AG04450 (cell line): ENCODE measurements around the gene HCRT. TPM values are rescaled to one million over a fixed set of nuclear protein-coding genes. Genes with fewer than 3 reads are reported as not detected.
"Not testable (repeated sequence)": the region's sequence is repeated elsewhere in the genome, so short reads cannot be mapped to it uniquely, and the experiment has no call there.

Experiments used
- CTCF ChIA-PET: fragments of 300-600, 350-600 bp; formaldehyde crosslinking; extraction: SDS; loops from one replicate; lab custom pipeline; 2022; ENCODE audit warnings: antibody characterized with exemption, inconsistent platforms; lab: Charles Lee
- POLR2A ChIA-PET: fragments of 350-600 bp; formaldehyde crosslinking; extraction: SDS; loops from one replicate; lab custom pipeline; 2021; ENCODE audit warnings: antibody characterized with exemption, inconsistent platforms; lab: Yijun Ruan, JAX
- DNase-seq: peaks from one replicate; pipeline ENCODE4 v3.0.0-alpha.2; 2011; ENCODE audit warnings: low read depth, low spot score
- H3K27ac ChIP-seq: one replicate; pipeline ENCODE4 v1.5.1; 2012; ENCODE audit warnings: low read depth, low read length, control low read depth
- H3K27me3 ChIP-seq: one replicate; pipeline ENCODE4 v1.6.0; 2012; ENCODE audit warnings: low read length; ENCODE audit not compliant: control insufficient read depth, insufficient read depth
- H3K4me3 ChIP-seq: 2 replicates; pipeline ENCODE4 v1.5.1; 2011; ENCODE audit warnings: mild to moderate bottlenecking, low read depth, low read length, control low read depth
- H3K9me3 ChIP-seq: 2 replicates; pipeline ENCODE4 v1.5.1; 2012; ENCODE audit warnings: low read length; ENCODE audit not compliant: control insufficient read depth, insufficient read depth
- CTCF ChIP-seq: IDR thresholded peaks from 2 replicates; pipeline ENCODE4 v1.5.1; 2011; ENCODE audit warnings: low read depth, low read length, control low read depth, inconsistent platforms
- polyA plus RNA-seq: library from polyadenylated mRNA; depleted of rRNA; stranded (reverse); fragments of >200 nt; gene quantifications from 2 replicates; pipeline ENCODE4 v1.2.3, GENCODE V29; 2011

Gene HCRT
- polyA plus RNA-seq, 1 experiment: not detected

- ChIA-PET CTCF (interaction anchor here (0.9 to 2.4 kb wide), 2 partner anchors 11 to 385 kb away, joined by 3 to 5 read pairs; no protein-coding TSS in a partner anchor), POLR2A (interaction anchor here (0.6 to 1.5 kb wide), 2 partner anchors 11 to 46 kb away, joined by 3 to 9 read pairs; no protein-coding TSS in a partner anchor)
Measured at GRCh38 chr17:42142371-42142896, 42.8 kb downstream of the HCRT start.

GRCh38 chr17:42141382-42141781 lies 43.9 kb downstream of the HCRT start:
- no peak for TF ChIP-seq CTCF
- ChIA-PET CTCF (no interaction called here), POLR2A (no interaction called here)
- Histone ChIP-seq H3K27ac (no peak overlapping the region), H3K4me3 (no peak overlapping the region), H3K9me3 (no peaks in the 10 kb centered on the region), H3K27me3 (no peaks in the 10 kb centered on the region)
- DNase-seq: no peak

More at GRCh38 chr17:42142371-42142896, 42.8 kb downstream of the HCRT start:
- H3K27ac ChIP-seq: peak overlapping the region; percentile 53
- no peaks in the 10 kb centered on the region for H3K9me3 ChIP-seq
- TF ChIP-seq CTCF: no peak
- no peaks in the 10 kb centered on the region for H3K27me3 ChIP-seq
- no peak for DNase-seq
- no peak overlapping the region for H3K4me3 ChIP-seq

- H3K9me3 ChIP-seq, H3K4me3 ChIP-seq, DNase-seq, H3K27ac ChIP-seq, CTCF ChIA-PET, H3K27me3 ChIP-seq: not testable (repeated sequence)
- POLR2A ChIA-PET: interaction anchor here (0.5 to 0.6 kb wide), 2 partner anchors 9 to 764 kb away, joined by 5 to 9 read pairs; no protein-coding TSS in a partner anchor
Measured at GRCh38 chr17:42140690-42141089, 44.6 kb downstream of the HCRT start.

GRCh38 chr17:42138749-42139492 lies 46.3 kb downstream of the HCRT start:
- no peak overlapping the region for H3K27ac ChIP-seq
- CTCF ChIA-PET: interaction anchor here (0.6 kb wide), 2 partner anchors 13 to 751 kb away, joined by 3 read pairs; no protein-coding TSS in a partner anchor
- no peak overlapping the region for H3K4me3 ChIP-seq
- DNase-seq: no peak
- H3K9me3 ChIP-seq: no peaks in the 10 kb centered on the region
- POLR2A ChIA-PET: no interaction called here
- TF ChIP-seq CTCF: no peak
- no peaks in the 10 kb centered on the region for H3K27me3 ChIP-seq

- Histone ChIP-seq H3K27ac (no peak overlapping the region), H3K9me3 (no peaks in the 10 kb centered on the region), H3K27me3 (no peaks in the 10 kb centered on the region), H3K4me3 (no peak overlapping the region)
- no peak for DNase-seq
- TF ChIP-seq CTCF: no peak
- CTCF ChIA-PET: interaction anchor here (0.5 to 1.4 kb wide), 2 partner anchors 47 to 111 kb away, joined by 3 read pairs; no protein-coding TSS in a partner anchor
- POLR2A ChIA-PET: interaction anchor here (0.6 kb wide), 2 partner anchors 16 to 136 kb away, joined by 3 to 4 read pairs; no protein-coding TSS in a partner anchor
Measured at GRCh38 chr17:42136654-42137051, 48.6 kb downstream of the HCRT start.
